Choroid plexus epithelial cell (primary cell): ENCODE measurements around the gene CLN5.
A peak's percentile ranks its signal among the peaks of the same experiment; 100 is the strongest.

ENCODE experiments used
- DNase-seq: peaks from one replicate; pipeline ENCODE4 v3.0.0-alpha.2; 2010; ENCODE audit warnings: low read depth
- H3K4me3 ChIP-seq: 2 replicates; pipeline ENCODE4 v1.5.1; 2011; ENCODE audit warnings: low read depth, mild to moderate bottlenecking, control low read depth, low read length, moderate library complexity
- TF ChIP-seq, protein P1 (sequence below): conservative IDR thresholded peaks from 2 replicates; pipeline ENCODE4 v1.5.1; 2011; ENCODE audit warnings: low read depth, mild to moderate bottlenecking, control low read depth, inconsistent platforms, low read length, moderate library complexity

Gene CLN5

DNA sequence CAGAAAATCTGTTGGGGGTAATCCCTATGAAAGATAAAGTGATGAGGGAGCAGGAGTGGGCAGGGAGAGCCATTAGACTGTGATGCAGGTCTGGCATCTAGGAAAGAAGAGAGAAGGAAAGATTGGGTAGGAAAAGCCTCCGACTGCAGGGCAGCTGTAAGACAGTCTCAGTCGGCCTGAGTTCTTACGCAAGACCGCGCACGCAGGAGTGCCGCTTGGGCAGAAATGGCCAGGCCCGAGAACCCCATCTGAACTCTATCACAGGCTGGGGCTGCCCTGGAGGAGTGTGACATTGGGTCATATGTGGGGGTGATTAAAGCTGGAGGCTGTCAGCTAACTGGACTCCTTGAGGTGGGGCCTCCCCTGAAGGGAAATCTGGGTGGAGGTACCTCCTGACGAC is 49.0 kb downstream of the CLN5 start:
- TF ChIP-seq, protein P1, sequence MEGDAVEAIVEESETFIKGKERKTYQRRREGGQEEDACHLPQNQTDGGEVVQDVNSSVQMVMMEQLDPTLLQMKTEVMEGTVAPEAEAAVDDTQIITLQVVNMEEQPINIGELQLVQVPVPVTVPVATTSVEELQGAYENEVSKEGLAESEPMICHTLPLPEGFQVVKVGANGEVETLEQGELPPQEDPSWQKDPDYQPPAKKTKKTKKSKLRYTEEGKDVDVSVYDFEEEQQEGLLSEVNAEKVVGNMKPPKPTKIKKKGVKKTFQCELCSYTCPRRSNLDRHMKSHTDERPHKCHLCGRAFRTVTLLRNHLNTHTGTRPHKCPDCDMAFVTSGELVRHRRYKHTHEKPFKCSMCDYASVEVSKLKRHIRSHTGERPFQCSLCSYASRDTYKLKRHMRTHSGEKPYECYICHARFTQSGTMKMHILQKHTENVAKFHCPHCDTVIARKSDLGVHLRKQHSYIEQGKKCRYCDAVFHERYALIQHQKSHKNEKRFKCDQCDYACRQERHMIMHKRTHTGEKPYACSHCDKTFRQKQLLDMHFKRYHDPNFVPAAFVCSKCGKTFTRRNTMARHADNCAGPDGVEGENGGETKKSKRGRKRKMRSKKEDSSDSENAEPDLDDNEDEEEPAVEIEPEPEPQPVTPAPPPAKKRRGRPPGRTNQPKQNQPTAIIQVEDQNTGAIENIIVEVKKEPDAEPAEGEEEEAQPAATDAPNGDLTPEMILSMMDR: no peak
- no peak overlapping the region for H3K4me3 ChIP-seq
- DNase-seq: no peak

DNA sequence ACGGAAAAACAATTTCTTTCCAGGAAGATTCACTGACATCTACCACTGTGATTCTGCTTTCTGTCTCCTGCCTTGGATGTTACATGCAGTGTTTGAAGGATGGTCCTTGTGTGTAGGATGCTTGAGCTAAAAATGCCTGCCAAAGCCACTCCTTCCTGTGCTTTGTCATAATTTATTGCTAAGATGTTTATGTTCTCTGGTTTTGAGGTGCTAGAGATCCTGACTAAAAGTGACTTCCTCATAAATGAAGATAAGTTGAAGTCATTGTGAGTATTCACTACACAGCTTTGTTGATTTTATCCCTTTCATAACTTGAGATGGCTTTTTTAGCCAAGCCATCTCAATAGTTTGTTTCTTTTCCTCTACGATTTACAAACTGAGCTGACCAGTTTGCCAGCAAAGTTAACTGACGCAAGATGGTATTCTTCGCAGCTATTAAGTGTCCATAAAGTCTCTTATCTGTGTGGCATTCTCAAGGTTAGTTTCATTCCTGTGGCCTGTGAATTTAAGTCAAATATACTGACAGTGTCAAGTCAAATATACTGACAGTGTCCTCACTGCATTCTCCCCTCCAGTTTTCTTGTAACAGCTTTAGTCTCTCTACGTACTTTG is 50.8 kb downstream of the CLN5 start:
- no peak overlapping the region for H3K4me3 ChIP-seq
- TF ChIP-seq, protein P1: no peak
- DNase-seq: no peak

DNA sequence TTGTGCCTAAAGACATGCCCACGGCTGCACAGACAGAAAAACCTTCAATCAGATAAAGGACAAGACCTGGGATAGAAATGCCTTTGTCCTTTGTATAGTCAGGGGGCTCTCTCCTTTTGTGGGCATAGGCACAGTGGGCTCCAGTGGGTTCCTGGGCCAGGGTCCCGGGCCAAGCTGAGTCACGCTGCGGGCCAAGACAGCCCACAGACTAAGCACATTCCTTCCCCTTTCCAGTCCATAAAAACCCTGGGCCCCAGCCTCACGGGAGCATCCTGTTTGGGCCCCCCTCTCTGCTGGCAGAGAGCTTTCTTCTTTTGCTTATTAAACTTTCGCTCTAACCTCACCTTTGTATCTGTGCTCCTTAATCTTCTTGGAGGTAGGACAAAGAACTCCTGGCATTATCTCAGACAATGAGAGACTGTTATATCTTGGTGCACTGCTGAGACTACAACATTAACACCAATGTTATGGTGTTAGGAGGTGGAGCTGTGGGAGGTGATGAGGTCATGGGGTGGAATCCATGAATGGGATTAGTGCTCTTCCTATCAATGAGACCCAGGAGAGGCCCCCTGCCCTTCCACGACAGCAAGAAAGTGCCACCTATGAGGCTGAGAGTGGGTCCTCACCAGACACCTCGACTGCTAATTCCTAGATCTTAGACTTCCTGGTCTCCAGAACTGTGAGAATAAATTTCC is 55.9 kb downstream of the CLN5 start:
- H3K4me3 ChIP-seq: no peak overlapping the region
- TF ChIP-seq, protein P1: no peak
- no peak for DNase-seq

DNA sequence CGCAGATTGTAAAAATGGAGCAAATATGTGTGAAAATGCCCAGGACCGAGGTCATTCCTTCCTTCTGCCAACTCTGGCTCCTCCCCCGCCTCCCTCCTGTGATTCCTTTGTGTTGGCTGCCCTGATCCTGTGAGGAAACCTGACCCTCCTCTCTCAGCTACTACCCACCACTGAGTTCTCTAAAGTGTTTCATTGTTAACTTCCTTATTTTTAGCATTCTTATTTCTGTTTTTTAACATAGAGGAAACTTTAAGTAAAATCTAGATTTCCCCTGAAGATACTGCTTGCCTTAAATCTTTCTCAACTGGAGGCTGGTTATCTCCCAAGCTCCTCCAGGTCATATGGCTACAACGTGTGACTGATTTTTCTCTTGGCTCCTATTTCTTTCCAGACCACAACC is 56.8 kb downstream of the CLN5 start:
- peak; percentile 14 for DNase-seq
- TF ChIP-seq, protein P1: no peak
- H3K4me3 ChIP-seq: no peak overlapping the region

DNA sequence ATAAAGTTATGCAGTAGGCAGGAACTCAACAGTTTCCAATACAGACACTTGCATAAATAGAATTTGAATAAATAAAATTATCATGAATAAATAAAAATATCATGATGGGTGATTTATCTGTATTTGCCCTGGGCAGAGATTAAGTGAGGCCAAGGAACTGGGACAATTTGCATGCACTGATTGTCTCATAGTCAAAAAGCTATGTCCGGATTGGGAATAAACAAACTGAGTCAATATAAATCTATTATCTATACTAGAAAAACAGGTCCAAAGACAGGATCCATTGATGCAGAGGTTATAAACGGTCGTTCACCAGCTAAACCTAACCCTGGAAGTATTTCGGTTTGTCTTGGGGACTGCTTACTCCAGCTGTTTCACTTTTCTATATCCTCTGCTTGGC is 61.3 kb downstream of the CLN5 start:
- no peak for DNase-seq
- H3K4me3 ChIP-seq: no peak overlapping the region
- TF ChIP-seq, protein P1: no peak
